OCI-LY7 (cell line): Measurements from ENCODE around the gene FZD8. TPM values are rescaled to one million over a fixed set of nuclear protein-coding genes. Genes with fewer than 3 reads are reported as not detected.

Experiments
- BruUV-seq: library from RNA; stranded (reverse); fragments of 400-500 nt; replicated peaks from 2 replicates; lab custom pipeline; 2021; lab: Mats Ljungman, UMichigan
- CTCF ChIA-PET: fragments of 300-600 bp; sonication (Branson Sonifier 250); formaldehyde crosslinking; loops from one replicate; lab custom pipeline; 2022; ENCODE audit warnings: antibody characterized with exemption; ENCODE audit not compliant: unreplicated experiment; lab: Charles Lee
- POLR2A ChIA-PET: fragments of 300-600 bp; sonication (Branson Sonifier 250); formaldehyde crosslinking; loops from one replicate; lab custom pipeline; 2022; ENCODE audit warnings: antibody characterized with exemption; lab: Charles Lee
- DNase-seq: peaks from one replicate; pipeline ENCODE4 v3.0.0-alpha.2; 2015; ENCODE audit warnings: low spot score
- H2AFZ ChIP-seq: fragments of 200-600 bp; sonication (generic), shearing (Covaris generic); 2 replicates; pipeline ENCODE4 v1.6.1; 2014; ENCODE audit warnings: mild to moderate bottlenecking, antibody characterized with exemption, low read length, moderate library complexity
- H3K27ac ChIP-seq: fragments of 200-600 bp; sonication (generic); 2 replicates; pipeline ENCODE4 v1.5.1; 2014; ENCODE audit warnings: mixed run types, low read depth, mild to moderate bottlenecking, moderate library complexity, low read length, inconsistent platforms; ENCODE audit not compliant: poor library complexity, severe bottlenecking
- H3K36me3 ChIP-seq: fragments of 200-600 bp; sonication (generic); 2 replicates; pipeline ENCODE4 v1.6.1; 2014; ENCODE audit warnings: mild to moderate bottlenecking, antibody characterized with exemption, low read length, moderate library complexity, mixed read lengths; ENCODE audit not compliant: insufficient read depth
- H3K4me1 ChIP-seq: fragments of 200-600 bp; sonication (generic); 2 replicates; pipeline ENCODE4 v1.5.1; 2014; ENCODE audit warnings: mild to moderate bottlenecking, low read length; ENCODE audit not compliant: insufficient read depth, poor library complexity, severe bottlenecking
- H3K4me2 ChIP-seq: fragments of 200-600 bp; sonication (generic); 2 replicates; pipeline ENCODE4 v1.6.1; 2014; ENCODE audit warnings: mild to moderate bottlenecking, low read length
- H3K4me3 ChIP-seq: fragments of 200-600 bp; sonication (generic); 2 replicates; pipeline ENCODE4 v1.5.1; 2014; ENCODE audit warnings: mild to moderate bottlenecking, low read depth, low read length; ENCODE audit not compliant: poor library complexity, severe bottlenecking
- H3K79me2 ChIP-seq: fragments of 200-600 bp; sonication (generic); 2 replicates; pipeline ENCODE4 v1.6.1; 2016; ENCODE audit warnings: low read depth, mild to moderate bottlenecking, low read length, moderate library complexity, mixed read lengths; ENCODE audit not compliant: insufficient read depth
- H3K9me2 ChIP-seq: fragments of 200-600 bp; sonication (generic); 2 replicates; pipeline ENCODE4 v1.6.1; 2016; ENCODE audit warnings: mild to moderate bottlenecking, low read length, mixed read lengths; ENCODE audit not compliant: insufficient read depth
- H3K9me3 ChIP-seq: fragments of 200-600 bp; sonication (generic); 2 replicates; pipeline ENCODE4 v1.6.1; 2014; ENCODE audit warnings: mild to moderate bottlenecking, mixed run types, low read length, mixed read lengths
- H4K20me1 ChIP-seq: fragments of 200-600 bp; sonication (generic); 2 replicates; pipeline ENCODE4 v1.6.1; 2014; ENCODE audit warnings: mild to moderate bottlenecking, antibody characterized with exemption, low read length, moderate library complexity, mixed read lengths; ENCODE audit not compliant: insufficient read depth
- CTCF ChIP-seq: fragments of 200-600 bp; sonication (generic); conservative IDR thresholded peaks from 2 replicates; pipeline ENCODE4 v1.5.1; 2014; ENCODE audit warnings: mild to moderate bottlenecking, antibody characterized with exemption, low read length, moderate library complexity, mixed read lengths
- EZH2phosphoT487 ChIP-seq: fragments of 200-600 bp; sonication (generic); IDR thresholded peaks from 2 replicates; pipeline ENCODE4 v1.6.1; 2018; ENCODE audit warnings: low read depth, borderline replicate concordance, mild to moderate bottlenecking, mixed run types, antibody characterized with exemption, low read length, moderate library complexity, mixed read lengths
- intact Hi-C: fragments of 100-400 bp; cut with micrococcal nuclease; formaldehyde crosslinking; loops from one replicate; pipeline ENCODE4 v1.10.0; 2022; ENCODE audit not compliant: unreplicated experiment
- total RNA-seq, 2 experiments: library from RNA; depleted of rRNA in 1 of 2; stranded (reverse); fragments of >200 nt in 1 of 2; shearing (Covaris generic) in 1 of 2; gene quantifications; 2 replicates each; pipeline ENCODE4 v1.2.3, GENCODE V29; 2014 to 2022

Gene FZD8
- total RNA-seq, 2 experiments from 2014 or later: 3.9 to 4.9 TPM

GRCh38 chr10:35639728-35640401 lies 2.2 kb downstream of the FZD8 start:
- no peaks in the 10 kb centered on the region for H3K9me2 ChIP-seq
- H4K20me1 ChIP-seq: no peaks in the 10 kb centered on the region
- H3K4me3 ChIP-seq: no peak overlapping the region
- intact Hi-C loops: loop anchor here (2.0 to 10.0 kb wide), 5 partner anchors 275 to 1085 kb away; partner anchors contain the start of gene CCNY
- H3K9me3 ChIP-seq: no peaks in the 10 kb centered on the region
- no peaks in the 10 kb centered on the region for H3K79me2 ChIP-seq
- no peak overlapping the region for H3K4me2 ChIP-seq
- DNase-seq: no peak
- no peaks in the 10 kb centered on the region for H3K36me3 ChIP-seq
- H3K27ac ChIP-seq: no peak overlapping the region
- TF ChIP-seq EZH2phosphoT487: no peak
- TF ChIP-seq CTCF: no peak
- ChIA-PET CTCF (interaction anchor here (0.6 to 0.9 kb wide), 2 partner anchors 11 to 289 kb away, joined by 3 to 4 read pairs; no protein-coding TSS in a partner anchor), POLR2A (interaction anchor here (0.6 kb wide), 1 partner anchor 270 kb away, joined by 4 read pairs; no protein-coding TSS in a partner anchor)
- H3K4me1 ChIP-seq: peaks cover 17% of the 10 kb centered on the region
- no peak overlapping the region for H2AFZ ChIP-seq
- BruUV-seq: no TSS peak

- Histone ChIP-seq H3K36me3 (no peaks in the 10 kb centered on the region), H3K4me3 (no peak overlapping the region), H4K20me1 (no peaks in the 10 kb centered on the region), H3K27ac (no peak overlapping the region), H3K79me2 (no peaks in the 10 kb centered on the region), H3K9me2 (no peaks in the 10 kb centered on the region), H3K4me2 (no peak overlapping the region), H3K9me3 (no peaks in the 10 kb centered on the region), H2AFZ (no peak overlapping the region), H3K4me1 (peaks cover 17% of the 10 kb centered on the region)
- CTCF ChIA-PET: interaction anchor here (0.6 to 0.9 kb wide), 2 partner anchors 11 to 288 kb away, joined by 3 to 4 read pairs; no protein-coding TSS in a partner anchor
- TF ChIP-seq CTCF: no peak
- TF ChIP-seq EZH2phosphoT487: no peak
- no TSS peak for BruUV-seq
- POLR2A ChIA-PET: interaction anchor here (0.6 kb wide), 1 partner anchor 269 kb away, joined by 4 read pairs; no protein-coding TSS in a partner anchor
- intact Hi-C loops: loop anchor here (10.0 kb wide), 2 partner anchors 276 to 1086 kb away; no protein-coding TSS in a partner anchor
- DNase-seq: no peak
Observed at GRCh38 chr10:35639021-35639727, 2.9 kb downstream of the FZD8 start.
